SIG-M5 treated with dmso at 0.1 percent for 504 hours (cell line): Measurements from ENCODE around the gene FRMD4A.
A peak's percentile ranks its signal among the peaks of the same experiment; 100 is the strongest.

Experiments used
- DNase-seq: peaks from one replicate; lab custom pipeline; 2025; ENCODE audit not compliant: unreplicated experiment; lab: John Stamatoyannopoulos, UW

Gene FRMD4A

DNA sequence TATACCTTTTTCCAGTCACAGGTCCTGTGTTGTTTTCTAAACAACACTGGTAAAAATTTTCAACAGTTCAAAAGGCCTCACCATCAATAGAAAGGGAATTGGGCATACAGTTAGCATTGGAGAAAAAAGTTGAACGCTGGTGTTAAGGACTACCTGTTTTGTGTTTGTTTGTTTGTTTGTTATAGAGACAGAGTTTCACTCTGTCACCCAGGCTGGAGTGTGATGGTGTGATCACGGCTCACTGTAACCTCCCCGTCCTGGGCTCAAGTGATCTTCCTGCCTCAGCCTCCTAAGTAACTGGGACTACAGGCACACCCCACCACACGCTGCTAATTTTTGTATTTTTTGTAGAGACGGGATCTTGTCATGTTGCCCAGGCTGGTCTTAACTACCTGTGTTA, 437.9 kb downstream of the FRMD4A start:
- DNase-seq: no peak

DNA sequence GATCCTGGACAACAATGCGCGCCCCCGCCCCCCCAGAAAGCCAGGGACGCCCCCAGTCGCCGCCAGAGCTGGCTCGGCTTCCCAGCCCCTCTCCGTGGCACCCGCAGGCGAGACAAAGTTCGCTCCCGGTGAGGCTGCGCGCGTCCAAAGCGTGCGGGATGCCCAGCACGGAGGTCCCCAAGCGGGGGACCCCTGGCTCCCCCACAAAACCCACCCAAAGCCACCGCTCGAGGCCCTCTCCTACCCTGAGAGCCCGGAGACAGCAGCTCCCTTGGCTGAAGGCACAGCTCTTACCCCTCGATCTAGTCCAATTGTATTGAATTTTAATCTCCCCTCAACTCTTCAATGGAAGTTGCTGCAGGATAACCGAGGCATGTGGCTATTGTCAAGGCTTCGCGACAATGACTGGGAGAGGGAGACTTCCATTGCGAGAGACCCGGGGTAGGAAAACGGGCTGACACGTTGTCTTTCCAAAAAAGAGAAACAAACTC, 438.7 kb downstream of the FRMD4A start:
- DNase-seq: no peak

DNA sequence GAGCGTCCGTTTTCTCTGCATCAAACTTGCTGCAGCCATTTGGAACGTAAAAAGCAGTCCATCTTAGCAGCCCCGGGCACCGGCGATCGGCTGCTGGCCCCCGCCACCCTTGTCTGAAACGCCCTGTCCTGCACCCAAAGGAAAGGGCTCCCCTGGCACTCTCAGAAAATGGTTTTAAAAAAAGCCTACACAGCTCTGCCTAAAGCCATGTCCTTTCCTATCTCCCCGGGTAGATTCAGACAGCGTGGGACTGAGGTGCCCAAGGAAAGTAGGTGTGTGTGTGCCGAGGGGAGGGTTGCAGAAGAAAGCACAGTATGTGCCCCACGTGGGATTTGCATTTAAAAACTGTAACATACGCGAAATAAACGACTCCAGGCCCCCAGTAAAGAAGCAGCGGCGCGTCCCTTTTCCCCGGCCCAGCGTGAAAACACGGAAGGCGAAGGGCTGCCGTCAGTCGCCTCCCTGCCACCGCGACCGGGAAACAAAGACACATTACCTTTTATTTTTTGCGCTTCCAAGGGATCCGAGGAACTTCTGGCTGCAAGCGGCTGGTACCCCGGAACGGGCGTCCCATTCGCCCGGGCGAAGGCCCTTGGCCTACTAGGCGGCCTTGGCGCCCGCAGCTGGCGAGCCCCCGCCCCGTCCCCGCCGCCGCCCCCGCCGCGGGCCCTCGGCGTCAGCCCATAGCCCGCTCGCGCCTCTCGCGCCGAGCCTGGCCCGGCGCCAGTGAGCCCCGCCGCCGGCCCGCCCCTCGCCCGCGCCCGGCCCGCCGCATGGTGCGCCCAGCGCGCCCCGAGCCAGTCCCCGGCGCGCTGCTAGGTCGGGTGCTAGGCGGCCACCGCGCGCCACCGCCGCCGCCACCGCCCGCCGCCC, 439.4 kb downstream of the FRMD4A start:
- no peak for DNase-seq

DNA sequence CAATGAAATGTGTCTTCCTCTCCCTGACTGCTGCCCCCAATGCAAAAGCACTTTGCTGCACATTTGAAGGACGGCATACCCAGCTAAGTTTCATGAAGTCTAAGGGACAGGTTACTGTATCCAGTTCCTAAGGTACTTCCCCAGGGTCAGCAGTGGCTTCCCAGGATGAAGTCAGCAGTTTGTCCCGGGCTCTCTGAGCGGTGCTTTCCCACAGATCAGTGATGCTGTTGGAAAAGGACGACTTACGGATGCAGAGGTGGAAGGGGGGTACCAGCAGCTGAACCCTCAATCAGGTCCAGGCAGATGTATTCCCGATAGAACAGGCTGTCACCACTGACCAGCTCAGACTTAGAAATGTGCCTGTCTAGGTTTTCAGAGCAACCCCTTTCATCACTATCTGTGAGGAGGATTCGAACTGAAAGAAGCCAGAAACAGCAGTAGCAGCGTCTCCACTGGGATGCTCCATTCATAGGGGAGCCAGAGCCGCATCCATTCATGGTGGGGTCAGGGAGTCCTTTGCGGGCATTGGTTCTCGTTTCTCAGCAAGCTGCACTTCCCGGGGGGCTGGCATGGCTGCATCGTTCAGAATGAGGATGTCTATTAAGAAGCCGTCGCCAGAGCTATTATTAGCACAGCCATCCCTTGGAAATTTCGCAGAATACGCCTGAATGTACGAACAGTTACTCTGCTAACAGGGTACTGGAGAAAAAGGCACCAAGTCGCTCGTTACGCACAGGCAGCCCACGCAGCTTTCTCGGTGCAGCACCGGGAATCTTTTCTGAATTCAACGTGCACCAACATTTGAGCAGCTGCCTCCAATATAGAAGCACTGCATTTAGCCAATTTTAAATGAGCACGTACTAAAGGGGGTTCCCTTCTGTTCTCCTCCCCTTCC, 440.2 kb downstream of the FRMD4A start:
- DNase-seq: no peak

DNA sequence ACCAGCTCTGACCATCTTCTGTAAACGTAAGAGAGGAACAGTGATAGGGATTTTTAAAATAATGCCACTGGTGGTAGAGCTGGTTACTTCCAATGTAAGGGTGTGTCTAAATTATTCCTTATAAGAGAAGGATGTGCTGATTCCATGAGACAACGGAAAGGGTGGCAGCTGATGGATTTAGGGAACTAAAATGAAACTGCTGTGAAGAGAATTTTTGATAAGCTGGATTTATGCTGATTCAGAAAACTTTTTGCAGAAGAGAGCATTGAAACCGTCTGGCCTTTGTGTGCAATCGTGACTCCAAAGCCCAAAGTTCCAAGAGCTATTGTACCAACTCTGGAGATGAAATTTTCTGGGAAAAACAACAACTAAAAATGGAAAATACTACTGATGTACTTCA, 443.0 kb downstream of the FRMD4A start:
- DNase-seq: no peak

DNA sequence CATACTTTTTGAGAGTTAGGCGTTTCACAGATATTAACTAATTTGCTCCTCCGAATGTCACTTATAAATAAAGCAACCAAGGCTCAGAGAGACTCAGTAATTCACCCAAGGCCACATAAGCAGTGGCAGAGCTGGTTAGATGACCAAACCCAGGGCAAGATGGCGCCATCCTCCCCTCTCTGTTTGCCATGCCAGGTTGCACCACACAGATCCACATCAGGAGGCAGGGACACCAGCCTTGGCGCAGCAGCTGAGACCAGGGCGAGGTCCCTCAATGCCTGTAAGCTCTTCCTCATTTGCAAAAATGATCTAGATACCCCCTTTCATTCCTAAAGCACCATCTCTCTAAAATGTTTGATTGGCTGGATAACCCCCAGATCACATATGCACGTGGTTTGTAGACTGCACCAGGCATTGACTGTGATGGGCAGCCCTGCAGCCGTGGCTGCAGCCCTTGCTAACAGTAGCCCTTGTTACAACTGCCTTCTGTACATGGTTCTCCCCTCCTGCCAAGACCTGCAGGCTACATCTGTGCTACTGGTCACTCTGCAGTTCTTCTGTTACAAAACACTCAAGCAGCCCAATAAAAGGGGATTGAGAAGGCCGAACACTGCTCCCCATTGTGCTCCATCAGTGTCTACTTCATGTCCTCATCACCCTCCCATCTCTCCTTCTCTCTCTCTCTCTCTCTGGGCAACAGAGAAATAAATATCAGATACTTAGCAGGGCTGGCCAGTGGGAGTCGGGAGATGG, 445.3 kb downstream of the FRMD4A start:
- no peak for DNase-seq

DNA sequence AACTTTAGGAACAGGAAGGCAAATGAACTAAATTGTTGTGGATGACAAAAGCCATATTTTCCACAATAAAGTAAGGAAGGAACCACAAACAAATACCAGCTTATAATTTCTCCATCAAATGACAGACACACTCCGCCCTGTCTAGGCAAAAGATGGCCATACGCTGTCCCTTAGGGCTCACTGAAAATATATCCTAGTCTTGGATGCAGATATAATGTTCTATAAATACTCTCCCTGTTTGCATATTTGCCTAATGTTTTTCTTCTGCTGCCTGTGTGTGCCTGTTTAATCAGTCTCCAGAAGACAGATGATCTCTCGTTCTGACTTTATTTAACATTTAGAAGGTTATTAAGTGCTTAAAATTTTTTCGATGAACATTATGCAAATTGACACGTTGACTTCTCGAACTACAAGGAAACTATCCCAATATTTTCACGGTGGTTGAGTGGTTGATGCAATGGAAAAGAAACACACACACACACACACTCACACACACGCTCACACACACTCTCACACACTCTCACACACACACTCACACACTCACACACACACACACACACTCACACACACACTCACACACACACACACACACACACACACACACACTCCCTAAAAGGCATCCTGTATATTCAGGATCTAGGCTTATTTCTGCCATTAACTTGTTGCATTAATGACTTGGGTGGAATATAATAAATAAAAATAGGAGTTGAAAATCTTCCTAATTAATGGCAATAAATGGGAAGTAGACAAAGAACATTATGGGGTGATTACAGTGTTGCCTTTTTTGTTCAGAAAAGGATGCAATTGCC, 446.9 kb downstream of the FRMD4A start:
- DNase-seq: no peak

DNA sequence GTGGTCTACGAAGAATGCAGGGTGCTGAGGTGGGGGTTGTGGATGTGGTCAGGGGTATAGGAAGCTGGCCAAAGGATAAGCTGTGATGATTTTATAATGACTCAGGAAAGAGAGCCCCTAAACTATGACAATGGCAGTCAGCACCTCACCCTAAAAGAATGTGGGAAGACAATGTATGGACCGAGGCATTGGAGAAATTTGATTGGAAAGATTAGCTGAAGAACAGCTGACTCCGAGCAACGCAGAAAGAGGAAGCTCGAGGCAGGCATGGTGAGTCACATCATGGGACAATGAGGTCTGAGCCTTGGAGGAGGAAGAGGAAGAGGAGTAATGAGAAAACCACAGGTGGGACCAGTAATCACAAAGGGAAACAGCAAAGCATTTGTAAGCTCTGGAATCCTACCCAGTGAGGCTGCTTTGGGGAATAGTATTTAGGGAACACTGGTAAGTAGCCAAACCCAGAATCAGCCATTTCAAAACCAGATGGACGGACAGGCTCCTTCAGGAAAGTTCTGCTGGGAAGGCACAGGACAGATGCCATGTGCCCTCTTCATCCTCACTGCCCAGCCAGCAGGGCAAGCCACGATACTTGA, 448.5 kb downstream of the FRMD4A start:
- peak; percentile 83 for DNase-seq

DNA sequence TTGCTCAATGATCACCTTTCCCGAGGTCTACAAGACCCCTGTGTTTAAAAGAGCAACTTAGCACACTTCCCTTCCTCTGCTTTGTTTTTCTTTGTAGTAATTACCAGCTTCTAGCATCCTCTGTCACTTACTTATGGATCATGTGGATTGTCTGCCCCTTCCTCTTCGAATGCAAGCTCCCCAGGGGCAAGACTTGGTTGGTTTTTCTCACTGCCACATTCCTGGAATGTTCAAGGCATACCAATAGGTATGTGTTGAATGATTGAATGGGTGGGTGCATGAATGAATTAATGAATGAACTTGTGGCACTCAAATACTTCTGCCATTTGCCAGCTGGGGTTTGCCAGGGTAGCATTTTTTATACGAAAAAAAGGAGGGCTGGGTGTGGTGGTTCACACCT, 450.0 kb downstream of the FRMD4A start:
- no peak for DNase-seq

DNA sequence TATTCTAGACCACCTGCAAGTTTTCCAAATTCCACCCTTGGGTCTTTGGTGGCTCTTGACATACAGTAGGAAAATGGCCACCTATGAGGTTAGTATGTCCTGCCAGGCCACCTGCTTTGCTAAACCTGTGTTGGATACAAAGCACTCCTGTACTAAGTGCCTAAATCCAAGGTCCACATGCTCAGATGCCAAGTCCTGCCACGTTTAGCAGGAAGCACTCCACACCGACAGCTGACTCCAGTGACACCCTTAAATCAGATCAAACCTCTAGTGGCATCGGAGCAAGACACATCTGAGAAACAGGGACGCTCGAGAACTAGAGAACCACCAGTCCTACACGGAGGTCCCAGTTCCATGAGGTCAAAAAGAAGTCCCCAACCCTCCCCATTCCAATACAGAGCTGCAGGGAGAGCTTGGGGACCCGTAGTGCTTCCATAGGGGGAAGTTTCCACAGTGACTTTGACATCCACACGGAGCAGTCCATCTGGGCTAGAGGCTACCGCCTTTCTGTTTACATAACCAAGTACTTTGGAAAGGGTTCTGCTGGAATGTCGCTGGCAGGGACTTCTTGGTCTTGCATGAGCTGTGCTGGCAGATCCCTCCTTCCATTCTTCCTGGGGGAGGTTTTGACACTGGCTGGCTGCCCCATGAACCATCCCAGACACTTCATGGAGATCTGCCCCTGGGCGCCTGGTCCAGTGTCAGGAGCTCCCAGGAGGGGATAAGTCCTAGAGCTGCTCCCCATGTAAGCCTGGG, 453.4 kb downstream of the FRMD4A start:
- no peak for DNase-seq

DNA sequence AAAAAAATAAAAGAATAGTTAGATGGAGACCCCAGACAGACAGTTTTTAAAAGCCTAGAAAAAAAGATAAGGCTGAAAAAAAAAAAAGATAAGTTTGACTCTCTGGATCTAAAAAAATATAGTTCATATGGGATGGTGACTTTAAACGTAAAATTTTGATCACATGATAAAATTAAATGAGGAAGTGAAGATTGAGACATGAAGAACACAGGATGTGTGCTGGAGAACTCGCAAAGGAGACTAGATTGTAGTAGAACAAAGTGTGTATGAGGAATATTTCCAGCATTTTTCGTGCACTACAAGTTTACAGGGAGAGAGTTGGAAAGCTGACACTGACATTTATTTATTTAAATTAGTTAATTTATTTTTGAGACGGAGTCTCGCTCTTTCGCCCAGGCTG, 457.5 kb downstream of the FRMD4A start:
- peak; percentile 43 for DNase-seq

DNA sequence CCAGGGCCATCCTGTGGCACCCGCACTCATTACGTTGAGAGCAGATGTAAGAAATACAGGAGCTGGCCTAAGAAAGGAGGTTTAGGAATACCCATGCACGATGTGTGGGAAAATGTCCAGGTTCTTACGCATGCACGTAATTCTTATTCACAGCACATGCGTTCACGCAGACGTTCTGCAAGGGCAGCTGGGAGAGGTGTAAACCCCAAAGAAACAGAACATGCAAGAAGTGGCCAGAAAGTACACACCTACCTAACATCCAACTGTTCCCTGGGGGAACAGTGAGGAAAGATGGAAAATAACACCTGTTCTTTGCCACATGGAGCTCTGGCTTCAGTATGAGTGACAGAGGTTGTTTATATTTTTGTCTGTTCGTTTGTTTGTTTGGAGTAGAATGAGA, 458.3 kb downstream of the FRMD4A start:
- DNase-seq: no peak

DNA sequence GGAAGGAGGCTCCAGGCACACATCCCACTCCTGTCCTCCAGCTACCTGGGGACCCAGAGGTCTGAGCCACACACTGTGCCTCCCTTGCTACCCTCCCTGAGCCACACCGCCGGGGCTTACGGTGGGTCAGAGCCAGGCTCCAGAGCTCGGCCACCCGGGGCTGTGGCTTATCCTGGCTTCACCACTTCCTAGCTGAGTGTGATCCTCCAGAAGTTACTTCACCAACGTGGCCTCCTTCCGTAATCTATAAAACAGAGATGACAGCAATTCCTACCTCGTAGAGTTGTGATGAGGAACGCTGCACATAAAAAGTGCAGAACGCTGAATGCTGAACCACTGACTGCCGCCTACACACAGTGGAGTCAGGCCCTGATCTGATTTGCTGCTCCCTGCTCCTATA, 458.9 kb downstream of the FRMD4A start:
- DNase-seq: no peak

DNA sequence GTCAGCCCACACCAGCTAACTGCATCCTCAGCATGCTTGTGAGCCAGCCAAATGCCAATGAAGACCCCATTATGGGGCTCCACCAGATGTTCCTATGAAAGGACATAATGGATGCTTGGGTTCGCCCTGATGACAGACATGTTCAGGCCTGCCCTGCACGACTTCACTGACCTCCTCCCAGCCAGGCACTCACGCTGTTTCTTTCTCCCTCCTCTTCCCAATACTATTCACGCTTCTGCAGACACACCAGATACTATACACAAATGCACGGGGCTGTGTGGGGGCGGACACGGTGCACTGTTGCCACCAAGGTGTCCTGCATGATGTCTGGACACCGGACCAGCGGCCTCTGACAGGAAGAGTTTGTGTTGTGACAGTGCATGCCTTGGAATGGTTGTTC, 459.7 kb downstream of the FRMD4A start:
- no peak for DNase-seq

DNA sequence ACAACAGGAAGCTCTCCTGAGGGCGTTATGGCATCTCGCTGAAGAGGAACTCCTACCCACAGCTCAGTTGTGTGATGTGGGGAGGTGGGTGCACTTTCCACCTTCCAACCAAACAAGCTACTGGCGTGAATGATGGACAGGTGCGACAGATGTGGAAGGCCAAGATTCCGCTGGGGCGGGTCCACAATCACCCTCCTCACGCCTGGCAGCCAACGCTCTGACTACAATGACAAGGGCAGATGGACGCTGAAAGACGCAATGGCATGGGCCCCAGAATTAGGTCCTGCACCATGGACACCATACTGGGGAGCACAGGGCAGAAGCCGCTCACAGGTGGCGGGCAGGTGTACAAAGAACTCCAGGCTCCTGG, 461.4 kb downstream of the FRMD4A start:
- DNase-seq: no peak

DNA sequence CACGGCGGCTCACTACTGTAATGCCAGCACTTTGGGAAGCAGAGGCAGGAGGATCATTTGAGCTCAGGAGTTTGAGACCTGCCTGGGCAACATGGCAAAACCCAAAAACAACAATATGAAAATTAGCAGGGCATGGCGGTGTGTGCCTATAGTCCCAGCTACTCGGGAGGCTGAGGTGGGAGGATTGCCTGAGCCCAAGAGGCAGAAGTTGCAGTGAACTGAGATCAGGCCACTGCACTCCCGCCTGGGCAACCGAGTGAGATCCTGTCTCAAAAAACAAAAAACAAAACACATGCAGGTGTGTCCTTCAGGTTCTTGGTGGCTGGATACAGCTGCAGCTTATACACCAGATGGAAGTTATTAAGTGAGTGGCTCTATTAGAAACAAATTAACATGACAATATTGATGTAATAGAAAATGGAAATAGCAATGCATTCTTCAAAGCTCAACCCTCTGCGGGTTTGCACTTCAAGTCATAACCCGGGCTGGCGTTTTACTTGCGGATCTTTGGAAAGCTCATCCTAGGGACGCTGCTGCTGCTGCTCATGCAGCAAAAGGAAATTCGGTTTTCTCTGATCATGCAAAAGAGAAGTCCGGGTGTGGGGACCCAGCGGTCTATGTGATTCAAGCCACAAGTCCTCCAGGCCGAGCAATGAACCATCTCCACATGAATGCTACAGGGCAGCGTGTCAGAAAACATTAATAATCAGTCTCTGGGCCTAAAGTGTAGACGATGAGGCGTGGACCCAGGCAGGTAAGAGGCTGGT, 462.0 kb downstream of the FRMD4A start:
- no peak for DNase-seq

DNA sequence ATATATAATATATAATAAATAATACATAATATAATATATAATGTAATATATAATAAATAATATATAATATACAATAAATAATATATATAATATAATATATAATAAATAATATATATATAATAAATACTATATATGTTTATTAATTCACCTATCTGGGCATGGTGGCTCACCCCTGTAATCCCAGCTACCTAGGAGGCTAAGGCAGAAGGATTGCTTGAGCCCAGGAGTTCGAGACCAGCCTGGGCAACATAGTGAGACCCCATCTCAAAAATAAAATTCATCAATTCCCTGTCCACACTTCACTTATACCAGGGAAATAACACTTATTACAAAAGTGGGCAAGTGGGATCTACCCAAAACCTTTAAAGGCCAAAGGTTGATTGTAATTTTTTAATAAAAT, 462.9 kb downstream of the FRMD4A start:
- no peak for DNase-seq

DNA sequence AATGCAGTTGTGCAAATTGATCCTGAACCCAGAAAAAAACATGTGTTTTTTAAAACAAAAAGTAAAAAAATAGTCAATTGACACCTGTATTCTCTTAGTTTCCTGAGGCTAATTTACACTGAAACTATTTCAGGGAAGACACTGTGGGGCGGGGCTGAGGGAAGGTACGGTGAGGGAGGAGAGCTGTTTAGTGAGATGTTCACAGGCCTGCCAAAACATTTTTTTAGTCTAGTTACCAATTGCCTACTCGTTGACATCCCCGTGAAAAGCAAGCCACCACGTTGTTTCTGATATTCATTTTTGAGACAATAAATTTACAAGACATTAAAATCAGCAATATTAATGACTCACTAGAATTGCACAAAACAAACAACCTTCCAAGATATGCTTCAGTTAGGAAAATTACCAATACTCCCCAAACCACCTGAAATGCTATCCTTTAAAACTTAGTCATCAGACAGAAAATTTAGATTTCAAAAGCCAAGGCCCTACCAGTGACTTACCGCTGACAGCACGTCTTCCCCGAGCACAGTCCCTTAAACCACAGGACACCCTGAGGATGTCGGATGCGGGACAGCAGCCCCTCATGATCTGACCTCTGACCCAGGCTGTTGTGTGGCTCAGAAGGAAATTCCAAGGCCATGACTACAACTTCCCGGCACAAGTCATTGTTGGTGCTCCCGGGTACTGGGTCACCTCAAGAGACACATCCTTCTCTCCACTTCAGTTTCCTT, 464.8 kb downstream of the FRMD4A start:
- no peak for DNase-seq
